ENCODE data around the gene PLIN5.

DNA sequence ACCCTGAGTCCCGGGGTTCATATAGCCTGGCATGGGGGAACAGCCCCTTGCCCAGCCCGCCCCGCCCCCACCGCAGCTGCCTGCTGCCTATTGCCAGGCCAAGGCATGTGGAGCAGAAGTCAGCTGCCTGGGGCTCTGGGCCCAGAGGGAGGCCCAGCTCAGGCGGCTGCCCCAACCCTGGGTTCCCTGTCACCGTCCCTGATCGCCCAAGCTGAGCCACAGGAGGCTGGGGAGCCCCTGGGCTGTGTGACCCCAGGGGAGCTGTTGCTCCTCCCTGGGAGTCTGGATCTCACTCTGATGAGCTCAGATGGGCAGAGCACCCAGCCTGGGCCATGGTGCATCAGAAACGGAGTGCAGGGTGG is 18.1 kb downstream of the PLIN5 start:
- TF ChIP-seq, protein P1, sequence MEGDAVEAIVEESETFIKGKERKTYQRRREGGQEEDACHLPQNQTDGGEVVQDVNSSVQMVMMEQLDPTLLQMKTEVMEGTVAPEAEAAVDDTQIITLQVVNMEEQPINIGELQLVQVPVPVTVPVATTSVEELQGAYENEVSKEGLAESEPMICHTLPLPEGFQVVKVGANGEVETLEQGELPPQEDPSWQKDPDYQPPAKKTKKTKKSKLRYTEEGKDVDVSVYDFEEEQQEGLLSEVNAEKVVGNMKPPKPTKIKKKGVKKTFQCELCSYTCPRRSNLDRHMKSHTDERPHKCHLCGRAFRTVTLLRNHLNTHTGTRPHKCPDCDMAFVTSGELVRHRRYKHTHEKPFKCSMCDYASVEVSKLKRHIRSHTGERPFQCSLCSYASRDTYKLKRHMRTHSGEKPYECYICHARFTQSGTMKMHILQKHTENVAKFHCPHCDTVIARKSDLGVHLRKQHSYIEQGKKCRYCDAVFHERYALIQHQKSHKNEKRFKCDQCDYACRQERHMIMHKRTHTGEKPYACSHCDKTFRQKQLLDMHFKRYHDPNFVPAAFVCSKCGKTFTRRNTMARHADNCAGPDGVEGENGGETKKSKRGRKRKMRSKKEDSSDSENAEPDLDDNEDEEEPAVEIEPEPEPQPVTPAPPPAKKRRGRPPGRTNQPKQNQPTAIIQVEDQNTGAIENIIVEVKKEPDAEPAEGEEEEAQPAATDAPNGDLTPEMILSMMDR (conservative IDR thresholded peaks at IDR 0.05 in 1 of 2, IDR thresholded peaks at IDR 0.05 in 1 of 2; ENCODE audit: low read depth in 1 of 2, low read length in 2 of 2), result no peak
- TF ChIP-seq EZH2 (IDR thresholded peaks at IDR 0.05; ENCODE audit: low read length, missing control alignments), result no peak
